ENCODE measurements around the gene BAG1. TPM values are rescaled to one million over a fixed set of nuclear protein-coding genes. Genes with fewer than 3 reads are reported as not detected.

BAG1 gene
- 29.9 and 39.1 TPM in 2 replicates for total RNA-seq

GRCh38 chr9:33264473-33265177 lies at the start of gene BAG1, which contains the start of gene CHMP5:
Gene BAG1 (minus strand): TSS chr9:33264708.
Gene CHMP5 (plus strand): TSS chr9:33265049. CDS start chr9:33265079, 30 bp downstream.

GRCh38 chr9:33290247-33291030 lies 25.9 kb upstream of the BAG1 start, which contains the start of gene NFX1:
Gene NFX1 (plus strand): TSS chr9:33290516. CDS start chr9:33290573, 57 bp downstream.

GRCh38 chr9:33239921-33240320 lies 24.6 kb downstream of the BAG1 start, which contains the start of gene SPINK4:
Gene SPINK4 (plus strand): TSS chr9:33240167. CDS start chr9:33240209, 42 bp downstream.

Other genes starting within 250 kb of the BAG1 start
- 141 and 179 TPM in 2 replicates for gene DNAJA1, start 239.4 kb downstream of the BAG1 start, total RNA-seq
- gene SMU1, start 188.0 kb downstream of the BAG1 start, total RNA-seq: 40.9 and 48.2 TPM in 2 replicates
- 10.4 and 12.9 TPM in 2 replicates for gene B4GALT1, start 97.4 kb downstream of the BAG1 start, total RNA-seq
- gene SPINK4, start 24.5 kb downstream of the BAG1 start, total RNA-seq: not detected in 2 replicates
- 129 and 208 TPM in 2 replicates for gene CHMP5, start 341 bp upstream of the BAG1 start, total RNA-seq
- gene NFX1, start 25.8 kb upstream of the BAG1 start, total RNA-seq: 11.4 and 16.3 TPM in 2 replicates
- gene AQP7, start 137.9 kb upstream of the BAG1 start, total RNA-seq: not detected in 2 replicates
- under 0.01 and 0.61 TPM in 2 replicates for gene AQP3, start 182.9 kb upstream of the BAG1 start, total RNA-seq
- gene NOL6, start 209.2 kb upstream of the BAG1 start, total RNA-seq: 19.2 and 22.6 TPM in 2 replicates

Data from epithelial cell of umbilical artery (primary cell).